Stimulated activated naive CD8-positive, alpha-beta T cell treated with anti-CD3 and anti-CD28 coated beads, Interleukin-15, Interleukin-2, amounts not matched to agents 100 ng/mL and 50 ng/mL, for 24 hours (primary cell): Measurements from ENCODE around the gene SLF1.

Source experiments
- H3K27ac Mint-ChIP-seq: one replicate; pipeline ENCODE4 v1.8.0; 2021; ENCODE audit warnings: mild to moderate bottlenecking, mixed read lengths
- H3K27me3 Mint-ChIP-seq: one replicate; pipeline ENCODE4 v1.8.0; 2021; ENCODE audit warnings: mixed read lengths
- H3K36me3 Mint-ChIP-seq: one replicate; pipeline ENCODE4 v1.8.0; 2021; ENCODE audit warnings: low read depth, mixed read lengths
- H3K4me1 Mint-ChIP-seq: one replicate; pipeline ENCODE4 v1.8.0; 2021; ENCODE audit warnings: low read depth, mixed read lengths
- H3K4me3 Mint-ChIP-seq: one replicate; pipeline ENCODE4 v1.8.0; 2021; ENCODE audit warnings: mild to moderate bottlenecking, mixed read lengths
- H3K9me3 Mint-ChIP-seq: one replicate; pipeline ENCODE4 v1.8.0; 2021; ENCODE audit warnings: mixed read lengths

SLF1 gene

DNA sequence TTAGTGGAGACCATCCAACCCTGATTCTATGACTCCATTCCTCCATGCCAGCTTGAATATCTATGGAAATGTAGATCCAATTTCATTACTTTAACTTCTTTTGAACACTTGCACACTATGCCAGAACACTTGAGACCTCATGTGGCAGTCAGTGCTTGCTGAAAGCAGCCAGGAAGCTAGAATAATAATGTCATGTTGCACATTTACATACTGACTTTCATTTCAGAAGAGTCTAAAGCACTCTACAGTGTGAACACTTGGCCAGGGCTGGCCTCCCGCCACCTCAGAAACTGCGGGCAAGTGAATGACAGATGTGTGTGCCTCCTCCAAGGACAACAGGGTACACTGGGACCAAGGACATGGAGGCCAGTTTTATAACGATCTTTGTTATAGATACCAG is 97.3 kb downstream of the SLF1 start:
- Mint-ChIP-seq H3K27ac (no peak overlapping the region), H3K4me3 (no peak overlapping the region), H3K9me3 (peaks cover 4% of the 10 kb centered on the region), H3K27me3 (peaks cover 7% of the 10 kb centered on the region), H3K4me1 (no peaks in the 10 kb centered on the region), H3K36me3 (peaks cover 22% of the 10 kb centered on the region)

DNA sequence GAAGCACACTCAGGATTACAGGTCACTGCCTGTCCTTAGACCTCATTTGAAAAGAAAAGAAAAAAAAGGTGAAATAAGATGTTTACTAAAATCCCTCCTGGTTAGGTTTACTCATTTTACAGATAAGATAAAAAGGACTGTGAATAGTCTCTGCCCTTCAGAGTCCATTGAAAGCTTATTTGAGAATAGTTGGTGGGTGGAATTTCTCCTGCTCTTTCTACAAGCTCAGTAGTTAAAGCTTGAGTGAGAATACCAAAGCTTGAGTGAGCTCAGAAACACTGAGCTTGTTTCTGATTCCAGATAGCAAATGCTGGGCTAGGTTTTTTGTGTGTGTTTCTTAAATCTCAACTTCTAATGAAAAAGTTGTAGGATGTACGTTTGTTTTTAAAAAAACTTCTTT is 106.7 kb downstream of the SLF1 start:
- Mint-ChIP-seq H3K9me3 (no peaks in the 10 kb centered on the region), H3K27me3 (no peaks in the 10 kb centered on the region), H3K36me3 (no peaks in the 10 kb centered on the region), H3K4me3 (no peak overlapping the region), H3K27ac (no peak overlapping the region), H3K4me1 (no peaks in the 10 kb centered on the region)

DNA sequence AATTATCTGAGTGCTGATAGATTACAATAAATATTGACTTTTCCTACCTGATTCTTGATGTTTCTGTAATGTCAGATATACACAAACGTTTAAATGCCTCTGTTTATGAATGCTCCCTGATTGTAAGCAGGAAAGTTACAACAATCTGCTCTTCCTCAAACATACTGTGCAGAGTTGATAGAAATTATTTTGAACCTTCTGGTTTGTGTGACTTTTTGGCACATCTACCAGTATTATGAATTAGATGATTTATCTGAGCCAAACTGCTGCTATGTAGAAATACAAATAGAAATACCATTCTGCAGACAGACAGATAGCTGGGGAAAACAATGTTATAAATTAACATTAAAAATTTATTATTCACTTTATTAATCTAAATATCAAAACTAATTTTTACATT is 113.0 kb downstream of the SLF1 start:
- no peak overlapping the region for H3K4me3 Mint-ChIP-seq
- no peak overlapping the region for H3K27ac Mint-ChIP-seq
- no peaks in the 10 kb centered on the region for H3K9me3 Mint-ChIP-seq
- H3K4me1 Mint-ChIP-seq: no peaks in the 10 kb centered on the region
- H3K36me3 Mint-ChIP-seq: no peaks in the 10 kb centered on the region
- no peaks in the 10 kb centered on the region for H3K27me3 Mint-ChIP-seq

DNA sequence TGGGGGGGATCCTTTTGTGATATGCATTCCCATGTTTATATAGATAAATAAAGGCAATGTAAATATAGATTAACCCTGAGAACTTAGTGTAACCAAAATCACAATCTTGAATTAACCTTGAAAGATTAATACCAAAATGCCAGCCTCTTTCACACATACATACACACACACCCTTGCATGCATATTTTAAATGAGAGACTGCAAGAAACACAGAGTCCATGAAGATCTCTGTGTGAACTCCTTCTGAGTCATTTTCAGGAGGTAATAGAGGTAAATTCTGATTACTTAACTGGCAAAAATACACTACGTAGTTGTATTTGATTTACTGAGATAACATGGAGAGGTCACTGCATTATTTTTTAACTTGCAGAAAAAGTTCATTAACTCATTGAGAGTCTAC is 118.0 kb downstream of the SLF1 start:
- Mint-ChIP-seq H3K4me1 (no peaks in the 10 kb centered on the region), H3K9me3 (no peaks in the 10 kb centered on the region), H3K4me3 (no peak overlapping the region), H3K27ac (no peak overlapping the region), H3K36me3 (no peaks in the 10 kb centered on the region), H3K27me3 (no peaks in the 10 kb centered on the region)

DNA sequence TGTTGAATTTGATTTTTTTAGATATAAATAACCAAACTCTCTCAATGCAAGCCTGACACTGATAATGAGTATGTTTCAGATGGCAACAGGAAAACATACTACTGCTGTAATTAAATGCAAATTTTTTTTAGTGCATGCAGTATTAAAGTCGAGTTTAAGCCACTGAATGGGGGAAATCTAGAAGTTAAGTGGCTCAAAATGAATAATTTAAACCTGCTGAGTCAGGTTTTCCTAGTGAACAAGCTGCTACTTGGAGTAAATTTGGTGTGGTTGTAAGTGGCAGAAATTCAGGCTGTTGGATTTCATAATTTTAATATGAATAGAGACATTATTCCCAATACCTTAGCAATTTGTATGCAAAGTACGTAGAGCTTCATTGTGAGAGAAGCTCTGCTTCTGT is 121.8 kb downstream of the SLF1 start:
- no peaks in the 10 kb centered on the region for H3K9me3 Mint-ChIP-seq
- no peak overlapping the region for H3K4me3 Mint-ChIP-seq
- H3K36me3 Mint-ChIP-seq: no peaks in the 10 kb centered on the region
- H3K27me3 Mint-ChIP-seq: peaks cover 3% of the 10 kb centered on the region
- H3K4me1 Mint-ChIP-seq: peaks cover under 1% of the 10 kb centered on the region
- no peak overlapping the region for H3K27ac Mint-ChIP-seq

DNA sequence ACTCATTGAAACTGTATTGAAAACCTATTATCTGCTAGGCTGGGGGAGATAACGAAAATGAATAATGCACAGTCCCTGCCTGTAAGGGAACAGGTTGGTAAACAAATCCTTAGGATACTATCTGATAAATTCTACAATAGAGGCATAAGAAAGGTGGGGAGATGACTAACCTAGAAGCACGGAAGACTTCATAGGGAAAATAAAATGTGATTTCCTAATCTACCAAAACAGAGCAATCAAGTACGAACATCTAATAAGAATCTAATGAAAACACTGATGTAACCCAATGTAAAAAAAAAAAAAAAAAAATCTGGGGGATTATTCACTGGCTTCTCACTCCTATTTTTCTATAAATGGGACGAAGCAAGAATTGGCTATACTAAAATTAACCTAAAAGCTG is 124.4 kb downstream of the SLF1 start:
- Mint-ChIP-seq H3K9me3 (no peaks in the 10 kb centered on the region), H3K27me3 (peaks cover 3% of the 10 kb centered on the region), H3K4me3 (no peak overlapping the region), H3K27ac (no peak overlapping the region), H3K4me1 (peaks cover 18% of the 10 kb centered on the region), H3K36me3 (no peaks in the 10 kb centered on the region)

DNA sequence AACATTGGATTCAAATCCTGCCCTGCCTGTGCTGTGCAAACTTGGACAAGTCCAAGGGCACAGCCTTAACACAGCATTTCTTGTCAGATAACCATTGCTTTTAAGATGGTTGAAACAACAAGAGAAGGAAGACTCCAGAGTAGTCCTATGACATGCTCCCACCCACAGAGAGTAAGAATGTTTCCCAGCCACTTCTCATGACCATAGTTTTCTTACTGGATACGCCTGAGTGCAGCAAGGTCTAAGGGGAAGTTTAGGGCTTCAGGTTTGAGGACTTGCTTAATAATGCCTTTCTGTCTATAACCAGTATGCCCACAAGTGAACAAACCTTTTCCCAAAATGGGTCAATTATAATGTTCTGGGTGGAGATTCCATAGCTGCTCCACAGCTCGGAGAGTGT is 126.4 kb downstream of the SLF1 start:
- Mint-ChIP-seq H3K27me3 (peaks cover 3% of the 10 kb centered on the region), H3K36me3 (no peaks in the 10 kb centered on the region), H3K4me1 (peaks cover 27% of the 10 kb centered on the region), H3K9me3 (no peaks in the 10 kb centered on the region), H3K27ac (no peak overlapping the region), H3K4me3 (no peak overlapping the region)

DNA sequence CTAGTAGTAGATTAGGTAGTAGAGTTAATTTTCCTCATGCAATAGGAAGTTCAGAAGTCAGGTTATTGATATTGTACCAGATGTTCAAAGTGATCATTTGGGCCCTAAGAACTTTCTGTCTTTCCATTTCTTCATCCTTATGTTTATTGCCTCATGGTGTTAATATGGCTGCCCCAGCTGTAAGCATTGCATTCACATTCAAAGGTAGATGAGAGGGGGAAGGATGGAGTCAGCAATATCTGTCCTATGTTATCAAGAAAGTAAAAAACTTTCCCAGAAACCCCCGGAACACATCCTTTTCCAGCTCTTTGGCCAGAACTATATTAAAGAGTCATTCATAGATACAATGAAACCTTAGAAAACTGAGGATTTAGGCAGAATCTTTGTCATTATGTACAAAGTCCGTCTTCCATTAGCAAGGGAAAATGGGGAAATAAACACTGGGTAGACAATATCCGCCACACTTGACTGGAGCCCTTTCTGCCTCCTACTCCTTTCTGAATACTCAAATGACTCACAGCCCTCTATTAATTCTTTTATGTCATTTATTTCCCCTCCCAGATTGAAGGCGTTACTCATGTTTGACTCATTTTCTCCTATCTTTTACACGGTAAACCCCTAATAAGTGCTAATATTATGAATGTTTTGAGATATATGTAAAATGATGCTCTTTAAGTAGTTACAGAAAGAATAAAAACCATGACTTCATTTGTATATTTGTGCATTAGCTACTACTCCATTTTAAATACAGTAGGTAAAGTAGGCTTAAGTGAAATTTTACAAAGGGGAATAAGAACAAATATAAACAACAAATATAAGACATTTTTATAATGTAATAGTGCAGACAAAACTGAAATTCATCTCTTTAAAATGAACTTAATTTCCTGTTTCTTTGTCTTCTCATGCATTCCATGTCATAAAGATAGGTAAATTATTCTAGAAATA is 127.6 kb downstream of the SLF1 start:
- H3K36me3 Mint-ChIP-seq: no peaks in the 10 kb centered on the region
- peaks cover 27% of the 10 kb centered on the region for H3K4me1 Mint-ChIP-seq
- peaks cover 8% of the 10 kb centered on the region for H3K27me3 Mint-ChIP-seq
- peak overlapping the region; percentile 13 for H3K27ac Mint-ChIP-seq
- no peak overlapping the region for H3K4me3 Mint-ChIP-seq
- H3K9me3 Mint-ChIP-seq: no peaks in the 10 kb centered on the region

DNA sequence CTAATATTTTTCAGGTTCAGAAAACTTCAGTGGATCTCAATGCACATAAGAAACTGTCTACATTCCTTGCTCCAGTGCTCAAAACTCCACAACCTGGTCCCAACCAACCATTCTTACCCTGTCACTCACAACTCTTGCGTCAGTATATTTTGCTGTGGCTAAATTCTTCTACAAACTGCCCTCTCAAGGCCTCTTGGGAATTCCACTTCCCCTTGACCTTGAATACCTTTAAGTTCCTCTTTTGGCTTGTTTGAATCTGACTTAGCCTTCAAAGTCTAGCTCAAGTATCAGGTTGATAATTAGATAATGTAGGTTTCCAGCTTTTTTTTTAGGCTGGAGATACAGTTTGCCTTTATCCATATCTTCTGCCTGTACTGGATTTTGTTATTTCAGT is 128.3 kb downstream of the SLF1 start:
- no peaks in the 10 kb centered on the region for H3K36me3 Mint-ChIP-seq
- H3K9me3 Mint-ChIP-seq: no peaks in the 10 kb centered on the region
- H3K27me3 Mint-ChIP-seq: peaks cover 8% of the 10 kb centered on the region
- peaks cover 27% of the 10 kb centered on the region for H3K4me1 Mint-ChIP-seq
- H3K27ac Mint-ChIP-seq: no peak overlapping the region
- no peak overlapping the region for H3K4me3 Mint-ChIP-seq
